Central memory CD4-positive, alpha-beta T cell (primary cell): ENCODE measurements around the gene FEZF2.

ENCODE experiments used
- DNase-seq: peaks from one replicate; pipeline ENCODE4 v3.0.0; 2022
- total RNA-seq, 3 experiments: gene quantifications; one replicate each; lab custom pipeline; 2026; lab: John Stamatoyannopoulos, UW

Gene FEZF2
- total RNA-seq, result 0 reads per million in 3 experiments

GRCh38 chr3:62373215-62373614, at the start of gene FEZF2:
Gene FEZF2 (minus strand): TSS chr3:62373550. CDS start chr3:62372868, 682 bp downstream.
- no peak for DNase-seq

DNA sequence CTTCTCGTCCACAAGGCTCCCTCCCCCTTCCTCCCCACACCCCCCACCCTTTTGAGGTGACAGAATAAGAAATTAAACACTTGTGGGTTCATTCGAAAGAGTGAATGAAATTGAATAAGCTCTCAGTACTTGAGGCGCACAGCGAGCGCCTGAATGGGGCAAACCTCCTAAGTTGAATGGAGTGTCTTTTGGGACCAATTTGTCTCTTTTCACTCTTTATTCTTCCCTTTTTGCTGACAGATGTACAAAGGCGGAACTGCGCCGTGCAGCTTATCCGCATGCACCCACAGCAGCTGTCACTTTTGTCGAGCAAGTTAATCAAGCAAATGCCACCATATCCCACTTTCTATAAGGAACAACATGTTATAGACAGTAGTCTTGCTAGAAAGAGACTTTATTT, 47.9 kb upstream of the FEZF2 start:
- no peak for DNase-seq

GRCh38 chr3:62416144-62416543, 42.8 kb upstream of the FEZF2 start:
- no peak for DNase-seq

GRCh38 chr3:62415312-62415801, 42.0 kb upstream of the FEZF2 start:
- DNase-seq, result no peak

DNA sequence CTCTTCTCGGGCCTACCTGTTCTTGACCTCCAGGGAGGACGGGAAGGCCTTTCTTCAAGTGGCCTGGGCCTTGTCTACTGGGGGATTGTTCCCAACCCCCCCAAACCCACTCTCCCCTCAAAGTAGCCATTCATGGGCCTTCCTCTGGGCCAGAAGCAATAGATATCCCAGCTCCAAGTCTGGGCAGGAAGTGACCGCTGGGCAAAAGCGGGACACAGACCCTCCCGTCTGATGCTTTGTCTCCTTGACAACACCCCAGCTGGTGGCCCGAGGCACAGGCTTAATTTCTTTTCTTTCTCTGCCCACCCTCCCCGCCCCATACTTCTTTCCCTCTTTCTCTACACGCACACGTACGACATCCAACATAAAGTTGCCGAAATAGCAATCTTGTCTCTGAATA, 41.4 kb upstream of the FEZF2 start:
- DNase-seq, result no peak

- DNase-seq, result no peak
Observed at GRCh38 chr3:62413687-62414086, 40.3 kb upstream of the FEZF2 start.

- DNase-seq, result no peak
Observed at GRCh38 chr3:62406945-62407344, 33.6 kb upstream of the FEZF2 start.

GRCh38 chr3:62405566-62405965, 32.2 kb upstream of the FEZF2 start:
- DNase-seq, result no peak

DNA sequence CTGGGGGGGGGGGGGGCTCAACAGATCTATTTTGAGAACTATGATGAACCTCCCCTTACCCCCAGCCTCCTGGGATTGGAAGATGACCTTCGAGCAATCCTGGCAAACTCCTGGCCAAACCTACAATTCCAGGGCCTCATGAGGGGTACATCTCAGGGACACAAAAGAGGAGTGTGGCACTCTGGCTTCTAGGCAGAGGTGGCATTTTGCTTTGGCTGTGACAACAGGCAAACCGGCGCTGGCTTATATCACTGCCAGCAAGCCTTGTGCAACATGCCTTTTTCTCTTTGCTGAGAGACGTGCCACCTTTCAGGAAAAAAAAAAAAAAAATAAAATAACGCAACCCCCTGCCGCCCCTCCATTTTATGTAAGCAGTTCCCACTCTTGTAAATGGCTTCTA, 31.8 kb upstream of the FEZF2 start:
- no peak for DNase-seq

- DNase-seq, result no peak
Observed at GRCh38 chr3:62404321-62404720, 31.0 kb upstream of the FEZF2 start.

DNA sequence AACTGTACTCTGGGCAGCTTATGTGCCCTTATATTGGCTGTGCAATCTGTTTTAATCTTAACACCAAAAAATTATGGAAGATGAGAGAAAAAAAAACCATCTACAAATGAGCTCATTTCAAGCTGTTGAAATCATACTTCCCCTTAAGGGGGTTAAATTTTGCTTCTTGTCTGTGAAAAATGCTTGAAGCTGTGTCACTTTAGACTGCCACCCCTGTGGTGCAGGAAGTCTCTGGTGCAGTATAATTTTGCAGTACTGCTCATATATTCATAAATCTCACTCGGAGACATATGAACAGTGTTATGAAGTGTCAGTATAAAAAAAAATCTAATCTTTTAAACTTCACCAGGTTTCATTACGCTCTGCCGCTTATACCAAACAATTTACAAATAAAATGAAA, 30.4 kb upstream of the FEZF2 start:
- DNase-seq, result no peak

GRCh38 chr3:62392626-62393292, 19.4 kb upstream of the FEZF2 start:
- DNase-seq, result no peak

GRCh38 chr3:62387251-62387650, 13.9 kb upstream of the FEZF2 start:
- no peak for DNase-seq

DNA sequence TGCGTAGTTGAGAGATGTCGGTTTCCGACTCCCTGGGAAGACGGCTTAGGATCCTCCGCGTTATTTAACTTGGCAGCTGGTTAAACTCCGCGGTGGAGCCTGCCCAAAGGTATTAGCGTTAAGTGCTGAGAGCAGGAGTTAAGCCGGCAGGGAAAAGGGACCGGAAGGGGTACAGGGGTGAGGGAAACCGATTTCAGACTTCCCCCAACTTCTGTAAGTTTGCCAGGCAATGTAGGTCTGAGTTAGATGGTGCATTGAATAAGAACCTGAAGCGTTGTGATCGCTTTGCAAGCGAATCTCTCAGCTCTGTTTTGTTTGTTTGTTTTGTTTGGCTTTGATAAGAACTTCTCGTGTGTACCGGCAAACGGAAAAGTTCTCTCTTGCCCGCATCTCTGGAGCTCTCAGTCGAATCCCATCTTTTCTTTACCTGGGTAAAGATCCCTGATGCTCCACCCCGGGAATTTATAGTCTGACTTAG, 6.0 kb upstream of the FEZF2 start:
- no peak for DNase-seq

DNA sequence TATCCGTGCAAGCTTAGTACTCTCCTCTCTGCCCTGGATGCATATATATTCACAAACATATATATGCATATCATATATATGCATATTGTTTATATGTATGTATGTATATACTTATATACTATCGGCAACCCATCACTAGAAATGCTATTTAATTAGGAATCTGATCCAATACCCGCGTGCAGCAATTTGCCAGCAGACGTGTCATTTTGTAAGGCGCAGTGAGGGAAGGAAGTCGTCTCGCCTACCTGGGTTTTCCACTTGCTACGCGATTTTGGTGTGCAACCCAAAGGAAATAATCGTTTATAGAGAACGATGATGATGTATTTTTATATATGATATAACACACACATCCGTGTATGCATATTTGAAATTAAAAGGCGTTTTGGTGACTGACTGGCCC, 5.6 kb upstream of the FEZF2 start:
- DNase-seq, result no peak

DNA sequence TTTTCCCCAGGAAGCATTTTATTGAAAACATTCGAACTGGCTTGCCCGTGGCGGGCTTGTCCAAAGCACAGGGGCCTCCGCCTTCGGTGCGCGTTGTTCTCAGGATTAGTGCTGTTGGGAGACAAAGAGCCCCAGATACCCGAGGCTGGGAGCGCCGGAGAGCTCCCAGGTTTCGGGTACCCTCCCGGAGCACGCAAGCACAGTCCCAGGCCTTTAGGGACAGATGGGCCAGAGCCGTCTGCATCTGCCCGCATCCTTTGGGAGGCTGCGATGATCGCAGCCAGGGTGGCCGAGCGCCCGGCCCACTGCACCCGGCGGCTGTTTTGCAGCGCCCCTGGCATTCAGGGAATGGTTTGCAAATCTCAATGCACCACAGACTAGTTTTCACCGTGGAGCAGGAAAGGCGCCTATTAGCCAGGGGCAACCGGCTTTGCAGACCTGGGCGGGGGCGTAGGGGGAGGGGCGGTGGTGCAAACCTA, 5.0 kb upstream of the FEZF2 start:
- DNase-seq, result no peak

DNA sequence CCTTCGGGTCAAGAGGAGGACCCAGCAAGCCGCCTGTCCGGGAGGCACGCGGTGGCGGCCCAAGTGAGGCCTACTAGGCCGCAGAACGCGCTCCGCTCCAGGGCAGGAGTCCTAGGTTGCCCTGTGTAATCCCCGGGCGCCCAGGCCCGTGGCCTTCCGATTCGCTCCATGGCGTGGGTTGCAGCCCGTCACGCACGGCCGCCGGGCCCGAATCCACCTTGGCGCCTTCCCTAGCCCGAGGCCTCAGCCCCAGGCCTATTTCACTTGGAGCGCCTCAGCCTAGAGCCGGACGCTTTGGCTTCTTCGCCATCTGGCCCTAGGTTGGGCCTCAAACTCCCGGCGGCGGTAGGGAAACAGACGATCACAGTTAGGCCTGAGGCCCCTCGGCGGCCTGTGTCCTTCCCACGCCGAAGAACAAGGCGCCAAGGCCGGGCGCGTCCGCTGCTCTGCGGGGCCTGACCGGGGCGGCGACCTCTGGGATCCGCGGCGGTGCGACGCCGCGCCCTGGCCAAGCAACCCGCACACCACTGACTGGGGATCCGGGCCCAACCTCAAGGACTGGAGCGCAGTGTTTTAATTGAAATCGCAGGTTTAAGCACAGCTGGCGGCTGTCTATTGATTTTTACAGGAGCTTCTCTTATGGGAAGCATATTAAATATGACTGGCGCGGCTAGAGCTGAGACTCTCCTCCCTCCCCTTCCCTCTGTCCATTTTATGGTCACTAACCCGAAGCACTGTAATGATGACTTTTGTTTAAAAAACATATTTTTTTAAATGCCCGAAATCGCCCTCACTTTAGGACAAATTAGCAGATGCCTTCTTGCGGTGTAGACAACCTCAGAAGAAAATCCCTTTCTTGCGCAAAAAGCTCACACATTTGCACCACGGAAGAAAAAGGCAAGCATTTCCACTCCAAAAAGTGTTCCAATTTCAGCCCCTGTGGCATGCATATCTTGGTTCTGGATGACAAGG, 3.8 kb upstream of the FEZF2 start:
- no peak for DNase-seq

DNA sequence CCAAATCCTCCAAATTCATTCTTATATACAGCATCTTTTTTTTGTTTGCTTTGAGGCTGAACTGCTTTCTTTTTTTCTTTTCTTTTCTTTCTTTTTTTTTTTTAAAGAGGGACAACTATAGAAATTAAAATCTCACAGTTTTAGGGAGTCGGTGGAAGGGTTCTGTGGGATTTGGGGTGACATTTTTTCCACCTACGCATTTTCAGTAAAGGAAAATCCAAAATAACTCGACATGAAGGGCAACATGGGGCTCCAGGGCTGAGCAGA, 3.0 kb upstream of the FEZF2 start:
- DNase-seq, result no peak

GRCh38 chr3:62375655-62376453, 2.5 kb upstream of the FEZF2 start:
- DNase-seq, result no peak

- DNase-seq, result no peak
Observed at GRCh38 chr3:62374341-62375218, 1.2 kb upstream of the FEZF2 start.

GRCh38 chr3:62373714-62374333, 474 bp upstream of the FEZF2 start:
- no peak for DNase-seq
